Activated CD8-positive, alpha-beta memory T cell treated with anti-CD3 and anti-CD28 coated beads for 36 hours (primary cell): ENCODE data around the gene ZSWIM6. TPM values are rescaled to one million over a fixed set of nuclear protein-coding genes. Genes with fewer than 3 reads are reported as not detected.

Source experiments
- CTCF ChIA-PET: fragments of 350-600 bp; sonication (Branson Sonifier 250); formaldehyde crosslinking; loops from one replicate; lab custom pipeline; 2021; ENCODE audit warnings: antibody characterized with exemption; lab: Charles Lee
- POLR2A ChIA-PET: fragments of 350-600 bp; sonication (Branson Sonifier 250); formaldehyde crosslinking; loops from one replicate; lab custom pipeline; 2021; ENCODE audit warnings: antibody characterized with exemption; lab: Charles Lee
- total RNA-seq, 2 experiments: library from RNA; stranded (reverse); gene quantifications; one replicate each; pipeline ENCODE4 v1.2.3, GENCODE V29; 2021

ZSWIM6 gene
- total RNA-seq, 2 experiments from 2014 or later = 6.4 to 6.5 TPM

GRCh38 chr5:61496446-61496845, 164.4 kb downstream of the ZSWIM6 start:
- CTCF ChIA-PET = interaction anchor here (0.7 kb wide), 1 partner anchor 682 kb away, joined by 4 read pairs; no protein-coding TSS in a partner anchor
- POLR2A ChIA-PET = no interaction called here

GRCh38 chr5:61496860-61497259, 164.8 kb downstream of the ZSWIM6 start:
- ChIA-PET POLR2A (interaction anchor here (0.9 kb wide), 2 partner anchors 10 to 260 kb away, joined by 4 to 5 read pairs; no protein-coding TSS in a partner anchor), CTCF (interaction anchor here (0.7 kb wide), 1 partner anchor 683 kb away, joined by 4 read pairs; no protein-coding TSS in a partner anchor)

- ChIA-PET POLR2A (no interaction called here), CTCF (no interaction called here)
Measured at GRCh38 chr5:61498121-61498520, 166.1 kb downstream of the ZSWIM6 start.

GRCh38 chr5:61501971-61502370, 169.9 kb downstream of the ZSWIM6 start:
- POLR2A ChIA-PET = no interaction called here
- CTCF ChIA-PET = no interaction called here

- POLR2A ChIA-PET = no interaction called here
- CTCF ChIA-PET = no interaction called here
Measured at GRCh38 chr5:61504143-61504770, 172.2 kb downstream of the ZSWIM6 start.

- POLR2A ChIA-PET = no interaction called here
- CTCF ChIA-PET = no interaction called here
Measured at GRCh38 chr5:61505281-61505680, 173.2 kb downstream of the ZSWIM6 start.

- CTCF ChIA-PET = no interaction called here
- POLR2A ChIA-PET = interaction anchor here (0.7 kb wide), 1 partner anchor 10 kb away, joined by 4 read pairs; no protein-coding TSS in a partner anchor
Measured at GRCh38 chr5:61507232-61507631, 175.2 kb downstream of the ZSWIM6 start.

GRCh38 chr5:61516946-61517345, 184.9 kb downstream of the ZSWIM6 start:
- ChIA-PET CTCF (no interaction called here), POLR2A (no interaction called here)

- ChIA-PET CTCF (no interaction called here), POLR2A (no interaction called here)
Measured at GRCh38 chr5:61519728-61520277, 187.7 kb downstream of the ZSWIM6 start.

GRCh38 chr5:61523073-61523472, 191.0 kb downstream of the ZSWIM6 start:
- ChIA-PET POLR2A (no interaction called here), CTCF (no interaction called here)

- ChIA-PET POLR2A (no interaction called here), CTCF (no interaction called here)
Measured at GRCh38 chr5:61523997-61524396, 191.9 kb downstream of the ZSWIM6 start.

- POLR2A ChIA-PET = interaction anchor here (0.6 kb wide), 1 partner anchor 122 kb away, joined by 6 read pairs; no protein-coding TSS in a partner anchor
- CTCF ChIA-PET = no interaction called here
Measured at GRCh38 chr5:61525512-61526206, 193.6 kb downstream of the ZSWIM6 start.

- ChIA-PET CTCF (no interaction called here), POLR2A (interaction anchor here (0.6 kb wide), 1 partner anchor 123 kb away, joined by 6 read pairs; no protein-coding TSS in a partner anchor)
Measured at GRCh38 chr5:61526207-61526519, 194.1 kb downstream of the ZSWIM6 start.

GRCh38 chr5:61532983-61533382, 200.9 kb downstream of the ZSWIM6 start:
- ChIA-PET POLR2A (no interaction called here), CTCF (no interaction called here)

- ChIA-PET CTCF (no interaction called here), POLR2A (no interaction called here)
Measured at GRCh38 chr5:61534481-61535267, 202.6 kb downstream of the ZSWIM6 start.

GRCh38 chr5:61535828-61536227, 203.8 kb downstream of the ZSWIM6 start:
- CTCF ChIA-PET = no interaction called here

GRCh38 chr5:61536922-61537321, 204.9 kb downstream of the ZSWIM6 start:
- POLR2A ChIA-PET = no interaction called here
- CTCF ChIA-PET = no interaction called here

More at GRCh38 chr5:61535828-61536227, 203.8 kb downstream of the ZSWIM6 start:
- POLR2A ChIA-PET = no interaction called here

GRCh38 chr5:61538722-61539501, 206.9 kb downstream of the ZSWIM6 start:
- ChIA-PET POLR2A (no interaction called here), CTCF (no interaction called here)

- ChIA-PET POLR2A (no interaction called here), CTCF (no interaction called here)
Measured at GRCh38 chr5:61549530-61549929, 217.5 kb downstream of the ZSWIM6 start.
